HepG2 (cell line): ENCODE measurements around the gene STK40. TPM values are rescaled to one million over a fixed set of nuclear protein-coding genes. Genes with fewer than 3 reads are reported as not detected.

Source experiments
- ATAC-seq: fragments of 200-7000 bp; cut with Tn5 transposase; 3 replicates; pipeline ENCODE4 v1.9.1; 2020; ENCODE audit warnings: mild to moderate bottlenecking, moderate library complexity
- BruUV-seq: library from RNA; stranded (reverse); fragments of 400-500 nt; replicated peaks from 2 replicates; lab custom pipeline; 2021; lab: Mats Ljungman, UMichigan
- CTCF ChIA-PET: fragments of 300-600 bp; formaldehyde crosslinking; extraction: SDS; loops from one replicate; lab custom pipeline; 2021; ENCODE audit warnings: low total read pairs, inconsistent platforms, low intra/inter-chr PET ratio; lab: Yijun Ruan, JAX
- POLR2A ChIA-PET: fragments of 350-600 bp; sonication (Branson Sonifier 250); formaldehyde crosslinking; loops from one replicate; lab custom pipeline; 2020; ENCODE audit warnings: antibody characterized with exemption, inconsistent platforms; lab: Yijun Ruan, JAX
- DNase-seq: peaks from one replicate; pipeline ENCODE4 v3.0.0-alpha.2; 2015; ENCODE audit warnings: low spot score
- FAIRE-seq: peaks from 3 replicates; lab custom pipeline; 2011; peaks lifted over from hg19 to GRCh38; lab: Jason Lieb, UNC
- H2AFZ ChIP-seq: one replicate; pipeline ENCODE4 v1.6.1; 2011; ENCODE audit warnings: low read length, inconsistent platforms
- H3K27ac ChIP-seq: fragments of 300-600 bp; 3 replicates; pipeline ENCODE4 v1.8.0; 2011; ENCODE audit warnings: mixed run types, mild to moderate bottlenecking, mixed read lengths, low read length, inconsistent platforms; ENCODE audit not compliant: insufficient read depth; ENCODE audit errors: extremely low read length
- H3K27me3 ChIP-seq, 2 experiments: fragments of 200-600 bp in 1 of 2; 2 replicates in 1 of 2; 3 replicates in 1 of 2; pipeline versions ENCODE4 v1.6.0 to v1.8.0; 2011; ENCODE audit warnings: low read length in 2 of 2, mild to moderate bottlenecking in 2 of 2, moderate library complexity in 2 of 2, inconsistent platforms in 1 of 2; ENCODE audit not compliant: insufficient read depth in 2 of 2, control insufficient read depth in 1 of 2
- H3K36me3 ChIP-seq, 2 experiments: fragments of 200-600 bp in 1 of 2; replicated peaks in 1 of 2; 2 replicates in 1 of 2; 3 replicates in 1 of 2; pipeline versions ENCODE4 v1.5.1 to v1.8.0; 2011; ENCODE audit warnings: low read length in 2 of 2, inconsistent platforms in 1 of 2; ENCODE audit not compliant: insufficient read depth in 2 of 2, control insufficient read depth in 1 of 2
- H3K4me1 ChIP-seq: 2 replicates; pipeline ENCODE4 v1.5.1; 2012; ENCODE audit warnings: low read length, inconsistent platforms; ENCODE audit not compliant: insufficient read depth
- H3K4me2 ChIP-seq: 2 replicates; pipeline ENCODE4 v1.6.0; 2011; ENCODE audit warnings: low read depth, low read length, inconsistent platforms
- H3K4me3 ChIP-seq, 3 experiments: fragments of 200-600 bp in 1 of 3; sonication (generic), shearing (Covaris generic) in 1 of 3; replicated peaks in 1 of 3; 2 replicates each; pipeline ENCODE4 v1.5.1; 2011 to 2016; ENCODE audit warnings: low read length in 3 of 3, inconsistent platforms in 2 of 3, low read depth in 2 of 3, mild to moderate bottlenecking in 2 of 3, control low read depth in 1 of 3, mixed read lengths in 1 of 3; ENCODE audit not compliant: insufficient read depth in 1 of 3
- H3K79me2 ChIP-seq: one replicate; pipeline ENCODE4 v1.6.1; 2011; ENCODE audit warnings: low read length, inconsistent platforms; ENCODE audit not compliant: insufficient read depth
- H3K9ac ChIP-seq: 2 replicates; pipeline ENCODE4 v1.6.0; 2011; ENCODE audit warnings: mild to moderate bottlenecking, low read depth, low read length, inconsistent platforms; ENCODE audit not compliant: insufficient read depth
- H3K9me3 ChIP-seq: 2 replicates; pipeline ENCODE4 v1.5.1; 2012; ENCODE audit warnings: mild to moderate bottlenecking, low read length
- H4K20me1 ChIP-seq: 2 replicates; pipeline ENCODE4 v1.6.0; 2011; ENCODE audit warnings: inconsistent platforms, mild to moderate bottlenecking, low read length, moderate library complexity; ENCODE audit not compliant: insufficient read depth
- FOXO1 ChIP-seq: sonication (generic); formaldehyde crosslinking; IDR thresholded peaks from 2 replicates; pipeline ENCODE4 v1.4.0; 2020; ENCODE audit warnings: missing genetic modification reagents
- GABPA ChIP-seq, 2 experiments: IDR thresholded peaks; 2 replicates each; pipeline ENCODE4 v1.6.1; 2011 to 2016; ENCODE audit warnings: low read depth in 2 of 2, low read length in 1 of 2, missing biosample characterization in 1 of 2, missing genetic modification characterization in 1 of 2
- HNF4A ChIP-seq: sonication (generic); formaldehyde crosslinking; IDR thresholded peaks from 2 replicates; pipeline ENCODE4 v1.4.0; 2020; ENCODE audit warnings: missing genetic modification reagents
- KDM2A ChIP-seq: sonication (generic); formaldehyde crosslinking; IDR thresholded peaks from 2 replicates; pipeline ENCODE4 v1.4.0; 2020; ENCODE audit warnings: low read depth, missing genetic modification reagents, borderline replicate concordance
- MEIS2 ChIP-seq: sonication (generic); formaldehyde crosslinking; IDR thresholded peaks from 2 replicates; pipeline ENCODE4 v1.9.0; 2021; ENCODE audit warnings: mild to moderate bottlenecking, missing genetic modification reagents
- MTA1 ChIP-seq: sonication (generic); formaldehyde crosslinking; IDR thresholded peaks from 2 replicates; pipeline ENCODE4 v1.4.0; 2020; ENCODE audit warnings: missing genetic modification reagents, mild to moderate bottlenecking, borderline replicate concordance
- NR2F6 ChIP-seq, 2 experiments: IDR thresholded peaks; 2 replicates each; pipeline ENCODE4 v1.6.1; 2016; ENCODE audit warnings: antibody characterized with exemption in 1 of 2, mild to moderate bottlenecking in 1 of 2
- RARA ChIP-seq: IDR thresholded peaks from 2 replicates; pipeline ENCODE4 v1.6.1; 2016; ENCODE audit warnings: missing genetic modification reagents, missing compliant biosample characterization
- RCOR2 ChIP-seq: IDR thresholded peaks from 2 replicates; pipeline ENCODE4 v1.6.1; 2016; ENCODE audit warnings: missing biosample characterization, missing genetic modification reagents
- SRF ChIP-seq: IDR thresholded peaks from 2 replicates; pipeline ENCODE4 v1.6.1; 2011; ENCODE audit warnings: mild to moderate bottlenecking, low read depth, low read length, moderate library complexity
- ZNF230 ChIP-seq: sonication (generic); formaldehyde crosslinking; IDR thresholded peaks from 2 replicates; pipeline ENCODE4 v1.4.0; 2020; ENCODE audit warnings: mild to moderate bottlenecking, missing genetic modification reagents
- ZNF263 ChIP-seq: sonication (generic); formaldehyde crosslinking; IDR thresholded peaks from 2 replicates; pipeline ENCODE4 v1.4.0; 2020; ENCODE audit warnings: missing genetic modification reagents
- WGBS: methylation state at CpG from one replicate; pipeline ENCODE4 v1.1.6; 2017; ENCODE audit warnings: low lambda C conversion rate; 5-methylcytosine and 5-hydroxymethylcytosine counted together
- in situ Hi-C: cut with HindIII; loops from 2 replicates; pipeline ENCODE4 v1.10.0; 2017; ENCODE audit warnings: low pct_unique_long_range_greater_than_20kb; ENCODE audit not compliant: extremely low pct_ligation_motif_present
- intact Hi-C: fragments of 100-400 bp; cut with micrococcal nuclease; formaldehyde crosslinking; loops from one replicate; pipeline ENCODE4 v1.10.0; 2022; ENCODE audit not compliant: unreplicated experiment
- polyA plus RNA-seq, 8 experiments: library from polyadenylated mRNA; depleted of rRNA in 3 of 8; stranded (reverse) in 7 of 8; unstranded in 1 of 8; fragments of >200 nt; fragmentation: Illumina TruSeq in 4 of 8; extraction: Trizol in 4 of 8; gene quantifications; 2 replicates each; pipeline versions ENCODE4 v1.2.1 to v1.2.3, GENCODE V29; 2011 to 2016; ENCODE audit warnings: low read depth in 4 of 8, missing spikeins in 1 of 8, mixed read lengths in 1 of 8; ENCODE audit not compliant: insufficient read depth in 1 of 8
- total RNA-seq, 5 experiments: library from RNA; depleted of rRNA; stranded (reverse); fragments of >200 nt; fragmentation: Illumina TruSeq; extraction: Trizol; gene quantifications; 2 replicates each; pipeline ENCODE4 v1.2.3, GENCODE V29; 2016; ENCODE audit warnings: low read depth in 1 of 5
- TF ChIP-seq, protein P1 (sequence below): sonication (generic); formaldehyde crosslinking; IDR thresholded peaks from 2 replicates; pipeline ENCODE4 v1.9.0; 2021; ENCODE audit warnings: missing genetic modification reagents, borderline replicate concordance
- TF ChIP-seq, protein P2 (sequence below): sonication (generic); formaldehyde crosslinking; IDR thresholded peaks from 2 replicates; pipeline ENCODE4 v1.8.0; 2023; ENCODE audit warnings: mild to moderate bottlenecking, missing genetic modification reagents
- TF ChIP-seq, protein P3 (sequence below): sonication (generic); formaldehyde crosslinking; IDR thresholded peaks from 2 replicates; pipeline ENCODE4 v1.4.0; 2020; ENCODE audit warnings: missing genetic modification reagents
- TF ChIP-seq, protein P4 (sequence below): sonication (generic); formaldehyde crosslinking; IDR thresholded peaks from 2 replicates; pipeline ENCODE4 v1.9.0; 2022; ENCODE audit warnings: missing genetic modification reagents, mild to moderate bottlenecking, borderline replicate concordance

The STK40 gene
- total and polyA plus RNA-seq, 2 of the 13 experiments (the other 11 are each of a cell fraction or from before 2014, with no cell fraction given) = 33.8 to 35.1 TPM

DNA sequence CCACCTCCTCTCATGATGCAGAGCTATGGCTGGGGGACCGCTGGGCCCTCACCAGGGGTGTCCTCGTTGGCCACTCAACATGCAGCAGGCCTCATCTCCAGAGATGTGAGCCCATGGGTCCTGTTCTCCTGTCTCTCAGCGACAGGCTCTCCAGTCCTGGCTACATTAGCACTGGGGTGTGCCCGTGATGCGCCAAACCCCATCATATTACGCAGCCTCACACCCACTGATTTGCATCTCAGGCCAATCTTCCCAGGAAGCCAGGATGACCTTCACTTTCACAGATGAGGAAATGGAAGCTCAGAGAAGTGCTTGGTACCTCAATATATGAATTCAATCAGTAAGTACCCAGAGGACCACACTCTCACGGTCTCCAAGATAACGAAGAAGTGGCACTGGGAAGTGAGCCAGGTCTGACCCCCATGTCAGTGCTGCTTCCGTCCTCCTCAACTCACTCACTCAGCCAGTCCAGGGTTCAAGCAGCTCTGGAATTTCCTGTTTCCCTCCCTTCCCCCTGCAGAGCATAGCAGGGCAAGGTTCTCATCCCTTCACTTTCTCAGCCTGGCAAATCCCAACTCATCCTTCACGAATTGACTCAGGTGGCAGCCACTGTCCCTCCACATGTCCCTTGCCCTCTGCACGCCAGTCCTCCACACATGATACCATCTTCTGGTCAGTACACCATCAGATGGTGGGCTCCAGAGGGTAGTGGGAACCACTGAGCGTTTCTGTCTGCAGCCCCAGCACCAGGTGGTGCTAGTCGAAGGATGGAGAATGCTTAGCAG, 33.4 kb downstream of the STK40 start:
- in situ Hi-C loops = no loop called here
- TF ChIP-seq HNF4A (CRISPR knock-in tag) (peak; percentile 61), KDM2A (CRISPR knock-in tag) (0 out of 2 replicates have a peak, but pooled peaks have one; percentile 44), NR2F6 (IDR thresholded peaks at IDR 0.05) (no peak), NR2F6 (CRISPR knock-in tag; IDR thresholded peaks at IDR 0.05) (0 out of 2 replicates have a peak, but pooled peaks have one; percentile 11), GABPA (IDR thresholded peaks at IDR 0.05; ENCODE audit: low read depth, low read length) (no peak), GABPA (CRISPR knock-in tag; IDR thresholded peaks at IDR 0.05; ENCODE audit: low read depth) (peak; percentile 44), RARA (CRISPR knock-in tag) (peak; percentile 23; the same call in 1 of the 2 replicates), ZNF230 (CRISPR knock-in tag) (no peak), ZNF263 (0 out of 2 replicates have a peak, but pooled peaks have one; percentile 37), FOXO1 (CRISPR knock-in tag) (peak; percentile 50; the same call in 1 of the 2 replicates), SRF (no peak), MTA1 (CRISPR knock-in tag) (no peak), MEIS2 (CRISPR knock-in tag) (peak; percentile 49; the same call in 1 of the 2 replicates), RCOR2 (peak; percentile 22; the same call in 1 of the 2 replicates)
- TF ChIP-seq, protein P1, sequence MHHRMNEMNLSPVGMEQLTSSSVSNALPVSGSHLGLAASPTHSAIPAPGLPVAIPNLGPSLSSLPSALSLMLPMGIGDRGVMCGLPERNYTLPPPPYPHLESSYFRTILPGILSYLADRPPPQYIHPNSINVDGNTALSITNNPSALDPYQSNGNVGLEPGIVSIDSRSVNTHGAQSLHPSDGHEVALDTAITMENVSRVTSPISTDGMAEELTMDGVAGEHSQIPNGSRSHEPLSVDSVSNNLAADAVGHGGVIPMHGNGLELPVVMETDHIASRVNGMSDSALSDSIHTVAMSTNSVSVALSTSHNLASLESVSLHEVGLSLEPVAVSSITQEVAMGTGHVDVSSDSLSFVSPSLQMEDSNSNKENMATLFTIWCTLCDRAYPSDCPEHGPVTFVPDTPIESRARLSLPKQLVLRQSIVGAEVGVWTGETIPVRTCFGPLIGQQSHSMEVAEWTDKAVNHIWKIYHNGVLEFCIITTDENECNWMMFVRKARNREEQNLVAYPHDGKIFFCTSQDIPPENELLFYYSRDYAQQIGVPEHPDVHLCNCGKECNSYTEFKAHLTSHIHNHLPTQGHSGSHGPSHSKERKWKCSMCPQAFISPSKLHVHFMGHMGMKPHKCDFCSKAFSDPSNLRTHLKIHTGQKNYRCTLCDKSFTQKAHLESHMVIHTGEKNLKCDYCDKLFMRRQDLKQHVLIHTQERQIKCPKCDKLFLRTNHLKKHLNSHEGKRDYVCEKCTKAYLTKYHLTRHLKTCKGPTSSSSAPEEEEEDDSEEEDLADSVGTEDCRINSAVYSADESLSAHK (CRISPR knock-in tag) = no peak
- TF ChIP-seq, protein P2, sequence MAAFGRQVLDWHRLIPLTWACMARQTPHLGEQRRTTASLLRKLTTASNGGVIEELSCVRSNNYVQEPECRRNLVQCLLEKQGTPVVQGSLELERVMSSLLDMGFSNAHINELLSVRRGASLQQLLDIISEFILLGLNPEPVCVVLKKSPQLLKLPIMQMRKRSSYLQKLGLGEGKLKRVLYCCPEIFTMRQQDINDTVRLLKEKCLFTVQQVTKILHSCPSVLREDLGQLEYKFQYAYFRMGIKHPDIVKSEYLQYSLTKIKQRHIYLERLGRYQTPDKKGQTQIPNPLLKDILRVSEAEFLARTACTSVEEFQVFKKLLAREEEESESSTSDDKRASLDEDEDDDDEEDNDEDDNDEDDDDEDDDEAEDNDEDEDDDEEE (CRISPR knock-in tag) = 0 out of 2 replicates have a peak, but pooled peaks have one; percentile 25
- TF ChIP-seq, protein P3, sequence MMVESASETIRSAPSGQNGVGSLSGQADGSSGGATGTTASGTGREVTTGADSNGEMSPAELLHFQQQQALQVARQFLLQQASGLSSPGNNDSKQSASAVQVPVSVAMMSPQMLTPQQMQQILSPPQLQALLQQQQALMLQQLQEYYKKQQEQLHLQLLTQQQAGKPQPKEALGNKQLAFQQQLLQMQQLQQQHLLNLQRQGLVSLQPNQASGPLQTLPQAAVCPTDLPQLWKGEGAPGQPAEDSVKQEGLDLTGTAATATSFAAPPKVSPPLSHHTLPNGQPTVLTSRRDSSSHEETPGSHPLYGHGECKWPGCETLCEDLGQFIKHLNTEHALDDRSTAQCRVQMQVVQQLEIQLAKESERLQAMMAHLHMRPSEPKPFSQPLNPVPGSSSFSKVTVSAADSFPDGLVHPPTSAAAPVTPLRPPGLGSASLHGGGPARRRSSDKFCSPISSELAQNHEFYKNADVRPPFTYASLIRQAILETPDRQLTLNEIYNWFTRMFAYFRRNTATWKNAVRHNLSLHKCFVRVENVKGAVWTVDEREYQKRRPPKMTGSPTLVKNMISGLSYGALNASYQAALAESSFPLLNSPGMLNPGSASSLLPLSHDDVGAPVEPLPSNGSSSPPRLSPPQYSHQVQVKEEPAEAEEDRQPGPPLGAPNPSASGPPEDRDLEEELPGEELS (CRISPR knock-in tag) = peak; percentile 42; the same call in 1 of the 2 replicates
- TF ChIP-seq, protein P4, sequence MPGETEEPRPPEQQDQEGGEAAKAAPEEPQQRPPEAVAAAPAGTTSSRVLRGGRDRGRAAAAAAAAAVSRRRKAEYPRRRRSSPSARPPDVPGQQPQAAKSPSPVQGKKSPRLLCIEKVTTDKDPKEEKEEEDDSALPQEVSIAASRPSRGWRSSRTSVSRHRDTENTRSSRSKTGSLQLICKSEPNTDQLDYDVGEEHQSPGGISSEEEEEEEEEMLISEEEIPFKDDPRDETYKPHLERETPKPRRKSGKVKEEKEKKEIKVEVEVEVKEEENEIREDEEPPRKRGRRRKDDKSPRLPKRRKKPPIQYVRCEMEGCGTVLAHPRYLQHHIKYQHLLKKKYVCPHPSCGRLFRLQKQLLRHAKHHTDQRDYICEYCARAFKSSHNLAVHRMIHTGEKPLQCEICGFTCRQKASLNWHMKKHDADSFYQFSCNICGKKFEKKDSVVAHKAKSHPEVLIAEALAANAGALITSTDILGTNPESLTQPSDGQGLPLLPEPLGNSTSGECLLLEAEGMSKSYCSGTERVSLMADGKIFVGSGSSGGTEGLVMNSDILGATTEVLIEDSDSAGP (CRISPR knock-in tag) = peak; percentile 6; the same call in 1 of the 2 replicates

More for the DNA sequence above, 33.4 kb downstream of the STK40 start:
- peak; percentile 65 for ATAC-seq
- peak; percentile 64 for FAIRE-seq
- peak overlapping the region in 1 of 3 experiments; percentile 19; a peak in 1 of 6 replicates for H3K4me3 ChIP-seq
- 66% methylated on average over 7 of the region's 13 CpGs for WGBS
- peaks cover 50% of the 10 kb centered on the region for H3K4me1 ChIP-seq
- DNase-seq = peak; percentile 53
- H3K79me2 ChIP-seq = no peaks in the 10 kb centered on the region
- no peaks in the 10 kb centered on the region for H3K9me3 ChIP-seq
- POLR2A ChIA-PET = no interaction called here
- H3K27ac ChIP-seq = peak overlapping the region; percentile 50
- no peaks in the 10 kb centered on the region for H3K27me3 ChIP-seq
- H3K4me2 ChIP-seq = peak overlapping the region; percentile 53
- CTCF ChIA-PET = no interaction called here
- intact Hi-C loops = no loop called here
- H3K9ac ChIP-seq = 0 out of 2 replicates have a peak overlapping the region, but pooled peaks have one; percentile 12
- H3K36me3 ChIP-seq = peaks cover 31 to 64% of the 10 kb centered on the region in 2 experiments
- no peak overlapping the region for H2AFZ ChIP-seq
- H4K20me1 ChIP-seq = no peaks in the 10 kb centered on the region
- BruUV-seq = no TSS peak
